Endothelial cell of umbilical vein (primary cell): Measurements from ENCODE around the gene MLX.

Experiments used
- GATA2 ChIP-seq: IDR thresholded peaks from 2 replicates; pipeline ENCODE4 v1.7.0; 2011; ENCODE audit warnings: low read depth, mild to moderate bottlenecking, moderate library complexity, mixed read lengths, low read length; ENCODE audit not compliant: insufficient read length, insufficient read depth
- MYC ChIP-seq: IDR thresholded peaks from one replicate; pipeline ENCODE4 v1.6.1; 2011; ENCODE audit warnings: mild to moderate bottlenecking, low read depth, low read length
- POLR2A ChIP-seq: IDR thresholded peaks from 2 replicates; pipeline ENCODE4 v1.6.1; 2012; ENCODE audit warnings: low read depth, mild to moderate bottlenecking, control low read depth, low read length
- TF ChIP-seq, protein P1 (sequence below), 2 donors: IDR thresholded peaks; 1 replicate in 1 of 2; 2 replicates in 1 of 2; pipeline ENCODE4 v1.5.1; 2011; ENCODE audit warnings: low read length in 2 of 2, mild to moderate bottlenecking in 2 of 2, moderate library complexity in 2 of 2, control low read depth in 1 of 2, inconsistent platforms in 1 of 2, low read depth in 1 of 2; ENCODE audit not compliant: insufficient read depth in 1 of 2; ENCODE audit errors: extremely low read depth in 1 of 2

DNA sequence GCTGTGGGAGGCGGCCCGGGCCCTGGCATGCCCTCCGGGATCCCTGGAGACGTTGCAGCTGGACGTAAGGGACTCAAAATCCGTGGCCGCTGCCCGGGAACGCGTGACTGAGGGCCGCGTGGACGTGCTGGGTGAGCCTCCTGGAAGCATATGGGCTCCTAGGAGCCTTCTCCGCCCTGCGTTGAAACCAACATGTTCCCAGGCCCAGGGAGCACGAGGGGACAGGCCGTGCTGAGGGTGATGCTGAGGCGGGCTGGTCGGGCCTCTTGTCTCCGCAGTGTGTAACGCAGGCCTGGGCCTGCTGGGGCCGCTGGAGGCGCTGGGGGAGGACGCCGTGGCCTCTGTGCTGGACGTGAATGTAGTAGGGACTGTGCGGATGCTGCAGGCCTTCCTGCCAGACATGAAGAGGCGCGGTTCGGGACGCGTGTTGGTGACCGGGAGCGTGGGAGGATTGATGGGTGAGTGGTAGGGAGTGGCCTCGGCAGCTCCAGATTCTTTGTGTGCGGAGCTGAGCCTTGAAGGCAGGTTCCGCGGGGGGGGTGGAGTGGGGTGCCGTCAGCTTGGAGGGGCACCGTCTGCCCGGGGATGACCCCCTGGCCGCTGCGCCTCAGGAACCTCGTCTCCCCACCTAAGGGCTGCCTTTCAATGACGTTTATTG, 13.6 kb upstream of the MLX start:
- TF ChIP-seq POLR2A: no peak
- no peak for TF ChIP-seq MYC
- TF ChIP-seq, protein P1, sequence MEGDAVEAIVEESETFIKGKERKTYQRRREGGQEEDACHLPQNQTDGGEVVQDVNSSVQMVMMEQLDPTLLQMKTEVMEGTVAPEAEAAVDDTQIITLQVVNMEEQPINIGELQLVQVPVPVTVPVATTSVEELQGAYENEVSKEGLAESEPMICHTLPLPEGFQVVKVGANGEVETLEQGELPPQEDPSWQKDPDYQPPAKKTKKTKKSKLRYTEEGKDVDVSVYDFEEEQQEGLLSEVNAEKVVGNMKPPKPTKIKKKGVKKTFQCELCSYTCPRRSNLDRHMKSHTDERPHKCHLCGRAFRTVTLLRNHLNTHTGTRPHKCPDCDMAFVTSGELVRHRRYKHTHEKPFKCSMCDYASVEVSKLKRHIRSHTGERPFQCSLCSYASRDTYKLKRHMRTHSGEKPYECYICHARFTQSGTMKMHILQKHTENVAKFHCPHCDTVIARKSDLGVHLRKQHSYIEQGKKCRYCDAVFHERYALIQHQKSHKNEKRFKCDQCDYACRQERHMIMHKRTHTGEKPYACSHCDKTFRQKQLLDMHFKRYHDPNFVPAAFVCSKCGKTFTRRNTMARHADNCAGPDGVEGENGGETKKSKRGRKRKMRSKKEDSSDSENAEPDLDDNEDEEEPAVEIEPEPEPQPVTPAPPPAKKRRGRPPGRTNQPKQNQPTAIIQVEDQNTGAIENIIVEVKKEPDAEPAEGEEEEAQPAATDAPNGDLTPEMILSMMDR (IDR thresholded peaks at IDR 0.05; ENCODE audit: extremely low read depth in 1 of 2, insufficient read depth in 1 of 2, low read depth in 1 of 2, low read length in 2 of 2): no peak
- no peak for TF ChIP-seq GATA2
